Heart right ventricle (tissue), 16 donors: ENCODE data around the gene NKX2-2. TPM values are rescaled to one million over a fixed set of nuclear protein-coding genes. Genes with fewer than 3 reads are reported as not detected.
"Not testable (repeated sequence)": the region's sequence is repeated elsewhere in the genome, so short reads cannot be mapped to it uniquely, and the experiment has no call there.

Source experiments
- ATAC-seq, 8 donors: fragments of 200-7000 bp; cut with Tn5 transposase; one replicate each; pipeline ENCODE4 v1.9.1; 2020; ENCODE audit warnings: mild to moderate bottlenecking in 8 of 8, moderate library complexity in 8 of 8, moderate number of reproducible peaks in 1 of 8
- DNase-seq, 2 donors: peaks; one replicate each; pipeline ENCODE4 v3.0.0-alpha.2; 2020
- H3K27ac ChIP-seq, 10 donors: fragments of 200-600 bp; sonication (generic) in 2 of 10; one replicate each; pipeline versions ENCODE4 v1.5.0 to v1.8.0; 2020 to 2022; ENCODE audit warnings: mild to moderate bottlenecking in 3 of 10
- H3K27me3 ChIP-seq, 7 donors: fragments of 200-600 bp; one replicate each; pipeline ENCODE4 v1.8.0; 2021 to 2022; ENCODE audit warnings: mild to moderate bottlenecking in 2 of 7
- H3K36me3 ChIP-seq, 9 donors: fragments of 200-600 bp; sonication (generic) in 1 of 9; one replicate each; pipeline versions ENCODE4 v1.5.0 to v1.8.0; 2020 to 2022; ENCODE audit warnings: mild to moderate bottlenecking in 2 of 9
- H3K4me1 ChIP-seq, 9 donors: fragments of 200-600 bp; sonication (generic) in 1 of 9; one replicate each; pipeline versions ENCODE4 v1.5.0 to v1.8.0; 2020 to 2022; ENCODE audit warnings: mild to moderate bottlenecking in 4 of 9
- H3K4me3 ChIP-seq, 10 donors: fragments of 200-600 bp; sonication (generic) in 2 of 10; one replicate each; pipeline versions ENCODE4 v1.5.0 to v1.8.0; 2020 to 2022; ENCODE audit warnings: mild to moderate bottlenecking in 7 of 10, moderate library complexity in 2 of 10
- H3K9me3 ChIP-seq, 11 donors: fragments of 200-600 bp in 10 of 11; sonication (generic) in 2 of 11; one replicate each; pipeline versions ENCODE4 v1.5.0 to v1.8.0; 2013 to 2022; ENCODE audit warnings: mild to moderate bottlenecking in 2 of 11, control low read depth in 1 of 11, moderate library complexity in 1 of 11
- CTCF ChIP-seq, 9 donors: fragments of 200-600 bp; sonication (generic) in 2 of 9; IDR thresholded peaks; one replicate each; pipeline versions ENCODE4 v1.5.0 to v1.8.0; 2021 to 2022; ENCODE audit warnings: antibody characterized with exemption in 9 of 9, mild to moderate bottlenecking in 5 of 9, moderate library complexity in 1 of 9
- WGBS, 2 donors: extraction: QIAGEN DNeasy Blood & Tissue Kit; methylation state at CpG; one replicate each; pipeline ENCODE4 v1.1.7; 2013; ENCODE audit warnings: inconsistent platforms in 1 of 2; 5-methylcytosine and 5-hydroxymethylcytosine counted together
- intact Hi-C, 10 donors: fragments of 100-400 bp; cut with DNase I; formaldehyde crosslinking; loops; one replicate each; pipeline versions ENCODE4 v1.11.1 to v1.14.2; 2022
- polyA plus RNA-seq, 2 donors: library from polyadenylated mRNA; stranded (reverse); fragments of 200-250 nt; gene quantifications; one replicate each; pipeline ENCODE4 v1.2.3, GENCODE V29; 2013
- total RNA-seq, 10 donors: library from RNA; stranded (reverse); fragmentation: NEBNext Ultra II Directional in 3 of 10; extraction: Animal tissue kit (Norgen Biotek cat#: 25700) in 3 of 10; gene quantifications; one replicate each; pipeline versions ENCODE4 v1.2.1 to v1.2.4, GENCODE V29; 2021 to 2023
- donor health status: Arrhythmogenic right ventricular cardiomyopathy.
- donor health status: ischemic (EF 13 %, LVEDD 7.1; RV severe dilation, severe dysfunction).
- donor health status: healthy with polysubstance abuse.
- donor health status: DM: no; HTN: yes; CAD: no.
- donor health status: DM: no; HTN: no; CAD: no.
- donor health status: ischemic (EF 25% LVEDD 6.9; RV normal size, moderate dysfunction).
- donor health status: ischemic (EF 25% LVEDD 5.7; RV mildly dilated, moderate dysfunction).
- donor health status: healthy.
- donor health status: DM: yes; HTN: yes; CAD: no.
- donor health status: Ischemic cardiomyopathy.
- donor health status: ischemic (EF 35%, LVEDD 5.7; RV mildly dilated, moderate dysfunction).
- donor health status: nonischemic (EF 11% LVEDD 7.7; RV severe dilation, severe dysfunction).
- donor health status: DM: yes; HTN: yes; CAD: no.
- donor health status: PGD.
- donor health status: ischemic (EF 29% LVEDD 5.4; RV normal size, mild dysfunction).
- donor health status: nonischemic (EF 23%, LVEDD 6.1; RV moderate dilation, normal function).

NKX2-2 gene
- total and polyA plus RNA-seq, 12 donors: not detected

- Histone ChIP-seq H3K4me3 (no peak overlapping the region), H3K4me1 (no peaks in the 10 kb centered on the region), H3K9me3 (no peaks in the 10 kb centered on the region), H3K27ac (no peak overlapping the region), H3K36me3 (no peaks in the 10 kb centered on the region), H3K27me3 (peaks cover 0 to 92% (median 76%) of the 10 kb centered on the region in 7 donors)
- intact Hi-C loops: no loop called here
- 67 to 76% methylated on average over 5 of the region's 5 CpGs for WGBS, 2 donors
- no peak for ATAC-seq
- no peak for TF ChIP-seq CTCF (IDR thresholded peaks at IDR 0.05)
- no peak for DNase-seq
These were observed 17.4 kb downstream of the NKX2-2 start for GRCh38 chr20:21496452-21496851.

GRCh38 chr20:21493049-21493448 lies 20.8 kb downstream of the NKX2-2 start:
- Histone ChIP-seq H3K9me3 (no peaks in the 10 kb centered on the region), H3K4me1 (no peaks in the 10 kb centered on the region), H3K36me3 (no peaks in the 10 kb centered on the region), H3K27me3 (peaks cover 0 to 94% (median 79%) of the 10 kb centered on the region in 7 donors), H3K4me3 (no peak overlapping the region), H3K27ac (no peak overlapping the region)
- intact Hi-C loops: no loop called here
- 84 to 88% methylated on average over 6 of the region's 6 CpGs for WGBS, 2 donors
- DNase-seq (no peak), ATAC-seq (no peak)
- no peak for TF ChIP-seq CTCF (IDR thresholded peaks at IDR 0.05)

DNA sequence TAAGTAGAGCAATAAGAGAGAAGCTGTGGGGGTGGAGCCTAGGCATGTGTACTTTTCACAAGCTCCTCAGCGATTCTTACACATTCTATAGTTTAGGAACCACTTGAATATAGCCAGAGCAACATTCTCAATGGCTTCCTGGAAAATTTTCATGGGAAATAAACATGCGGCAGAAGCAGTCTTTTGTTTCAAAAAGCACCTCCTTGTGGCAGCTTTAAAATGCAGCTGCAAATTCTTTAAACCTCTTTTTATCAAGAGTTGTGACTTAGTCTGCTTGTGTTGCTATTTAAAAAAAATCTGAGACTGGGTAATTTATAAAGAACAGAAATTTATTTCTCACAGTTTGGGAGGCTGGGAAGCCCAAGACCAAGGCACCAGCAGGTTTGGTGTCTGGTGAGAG lies 23.8 kb downstream of the NKX2-2 start:
- Histone ChIP-seq H3K4me3 (no peak overlapping the region), H3K36me3 (no peaks in the 10 kb centered on the region), H3K27ac (no peak overlapping the region), H3K4me1 (no peaks in the 10 kb centered on the region), H3K27me3 (peaks cover 0 to 80% (median 55%) of the 10 kb centered on the region in 7 donors), H3K9me3 (peaks cover 0 to 16% (median 2%) of the 10 kb centered on the region in 11 donors)
- TF ChIP-seq CTCF (IDR thresholded peaks at IDR 0.05): peak in 1 of 9 donors; percentile 5
- no peak for DNase-seq
- WGBS, 2 donors: 32 to 37% methylated on average over 2 of the region's 2 CpGs
- ATAC-seq: no peak
- intact Hi-C loops: no loop called here

GRCh38 chr20:21480144-21480543 lies 33.7 kb downstream of the NKX2-2 start:
- 73 to 75% methylated on average over 2 of the region's 2 CpGs for WGBS, 2 donors
- H3K27ac ChIP-seq, DNase-seq, H3K4me1 ChIP-seq, H3K4me3 ChIP-seq, H3K36me3 ChIP-seq, ATAC-seq, intact Hi-C loops: not testable (repeated sequence)
- H3K27me3 ChIP-seq: peaks cover 0 to 31% (median 10%) of the 10 kb centered on the region in 7 donors
- H3K9me3 ChIP-seq: peaks cover 0 to 16% (median 0%) of the 10 kb centered on the region in 11 donors

- DNase-seq (no peak), ATAC-seq (no peak)
- intact Hi-C loops: no loop called here
- H3K4me1 ChIP-seq: no peaks in the 10 kb centered on the region
- no peak overlapping the region for H3K4me3 ChIP-seq
- peaks cover 0 to 10% (median 0%) of the 10 kb centered on the region in 11 donors for H3K9me3 ChIP-seq
- no peaks in the 10 kb centered on the region for H3K36me3 ChIP-seq
- H3K27me3 ChIP-seq: peaks cover 0 to 15% (median 5%) of the 10 kb centered on the region in 7 donors
- TF ChIP-seq CTCF (IDR thresholded peaks at IDR 0.05): no peak
- no peak overlapping the region for H3K27ac ChIP-seq
These were observed 48.1 kb downstream of the NKX2-2 start for GRCh38 chr20:21465799-21466198.
